ENCODE measurements around the gene ASMTL. TPM values are rescaled to one million over a fixed set of nuclear protein-coding genes. Genes with fewer than 3 reads are reported as not detected.

The ASMTL gene
- total and polyA plus RNA-seq, 2 of the 13 experiments (the other 11 are each of a cell fraction or from before 2014, with no cell fraction given): 5.6 to 16.3 TPM

DNA sequence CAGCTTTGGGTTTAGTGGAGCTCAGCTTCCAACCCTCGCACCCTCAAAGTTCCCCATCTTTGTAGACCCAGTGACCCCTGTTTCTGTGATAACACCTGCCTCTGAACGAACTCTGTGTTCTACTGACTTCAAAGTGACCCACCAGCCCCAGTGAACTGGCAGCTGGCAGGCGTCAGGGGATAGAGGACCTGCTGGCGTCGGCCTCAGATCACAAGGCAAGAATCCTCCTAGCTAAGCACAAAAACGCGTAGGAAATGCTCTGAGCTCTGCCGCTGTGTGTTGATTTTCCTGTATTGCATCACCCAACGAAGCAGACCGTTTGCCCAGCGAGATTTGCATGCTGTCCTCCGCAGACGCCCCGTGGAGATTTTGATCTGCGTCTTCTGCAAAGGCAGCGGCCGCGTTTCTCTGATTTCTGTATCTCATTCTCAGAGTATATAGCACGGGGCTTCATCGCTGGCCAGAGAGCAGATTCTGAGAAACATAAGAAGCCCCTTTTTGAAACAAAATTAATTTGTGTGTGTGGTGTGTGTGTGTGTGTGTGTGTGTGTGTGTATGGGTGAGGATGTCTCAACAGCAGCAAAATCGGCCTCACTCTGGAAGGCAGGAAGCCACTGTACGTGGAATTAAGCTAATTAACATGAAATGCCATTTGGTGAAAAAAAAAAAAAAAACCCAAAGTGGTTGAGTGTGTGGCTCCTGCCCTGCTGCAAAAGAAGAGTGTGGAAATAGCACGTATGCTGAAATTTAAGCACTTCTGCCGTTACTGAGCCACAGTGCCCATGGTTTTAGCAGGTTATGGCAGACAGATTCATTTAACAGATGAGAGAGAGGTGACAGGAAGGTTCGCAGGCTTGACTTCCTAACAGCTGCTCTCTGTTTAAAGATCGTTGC is 29.2 kb upstream of the ASMTL start (continued):
- TF ChIP-seq, protein P1, sequence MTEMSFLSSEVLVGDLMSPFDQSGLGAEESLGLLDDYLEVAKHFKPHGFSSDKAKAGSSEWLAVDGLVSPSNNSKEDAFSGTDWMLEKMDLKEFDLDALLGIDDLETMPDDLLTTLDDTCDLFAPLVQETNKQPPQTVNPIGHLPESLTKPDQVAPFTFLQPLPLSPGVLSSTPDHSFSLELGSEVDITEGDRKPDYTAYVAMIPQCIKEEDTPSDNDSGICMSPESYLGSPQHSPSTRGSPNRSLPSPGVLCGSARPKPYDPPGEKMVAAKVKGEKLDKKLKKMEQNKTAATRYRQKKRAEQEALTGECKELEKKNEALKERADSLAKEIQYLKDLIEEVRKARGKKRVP (CRISPR knock-in tag; IDR thresholded peaks at IDR 0.05): peak; percentile 59 to 99; a peak in 2 of 4 replicates
- TF ChIP-seq MED8 (CRISPR knock-in tag; IDR thresholded peaks at IDR 0.05; ENCODE audit: insufficient replicate concordance) (peak; percentile 37), HMGXB3 (CRISPR knock-in tag; IDR thresholded peaks at IDR 0.05; ENCODE audit: borderline replicate concordance) (0 out of 2 replicates have a peak, but pooled peaks have one; percentile 30), NFKB2 (CRISPR knock-in tag; IDR thresholded peaks at IDR 0.05; ENCODE audit: borderline replicate concordance) (0 out of 2 replicates have a peak, but pooled peaks have one; percentile 24), TARDBP (CRISPR knock-in tag; IDR thresholded peaks at IDR 0.05) (peak; percentile 77), ZBTB37 (CRISPR knock-in tag; IDR thresholded peaks at IDR 0.05) (no peak), KLF16 (CRISPR knock-in tag; IDR thresholded peaks at IDR 0.05) (peak in 1 of 2 experiments; percentile 71; a peak in 1 of 4 replicates), ARNT2 (CRISPR knock-in tag; IDR thresholded peaks at IDR 0.05; ENCODE audit: low read depth) (no peak), THAP7 (CRISPR knock-in tag; IDR thresholded peaks at IDR 0.05) (no peak)
- TF ChIP-seq, protein P2, sequence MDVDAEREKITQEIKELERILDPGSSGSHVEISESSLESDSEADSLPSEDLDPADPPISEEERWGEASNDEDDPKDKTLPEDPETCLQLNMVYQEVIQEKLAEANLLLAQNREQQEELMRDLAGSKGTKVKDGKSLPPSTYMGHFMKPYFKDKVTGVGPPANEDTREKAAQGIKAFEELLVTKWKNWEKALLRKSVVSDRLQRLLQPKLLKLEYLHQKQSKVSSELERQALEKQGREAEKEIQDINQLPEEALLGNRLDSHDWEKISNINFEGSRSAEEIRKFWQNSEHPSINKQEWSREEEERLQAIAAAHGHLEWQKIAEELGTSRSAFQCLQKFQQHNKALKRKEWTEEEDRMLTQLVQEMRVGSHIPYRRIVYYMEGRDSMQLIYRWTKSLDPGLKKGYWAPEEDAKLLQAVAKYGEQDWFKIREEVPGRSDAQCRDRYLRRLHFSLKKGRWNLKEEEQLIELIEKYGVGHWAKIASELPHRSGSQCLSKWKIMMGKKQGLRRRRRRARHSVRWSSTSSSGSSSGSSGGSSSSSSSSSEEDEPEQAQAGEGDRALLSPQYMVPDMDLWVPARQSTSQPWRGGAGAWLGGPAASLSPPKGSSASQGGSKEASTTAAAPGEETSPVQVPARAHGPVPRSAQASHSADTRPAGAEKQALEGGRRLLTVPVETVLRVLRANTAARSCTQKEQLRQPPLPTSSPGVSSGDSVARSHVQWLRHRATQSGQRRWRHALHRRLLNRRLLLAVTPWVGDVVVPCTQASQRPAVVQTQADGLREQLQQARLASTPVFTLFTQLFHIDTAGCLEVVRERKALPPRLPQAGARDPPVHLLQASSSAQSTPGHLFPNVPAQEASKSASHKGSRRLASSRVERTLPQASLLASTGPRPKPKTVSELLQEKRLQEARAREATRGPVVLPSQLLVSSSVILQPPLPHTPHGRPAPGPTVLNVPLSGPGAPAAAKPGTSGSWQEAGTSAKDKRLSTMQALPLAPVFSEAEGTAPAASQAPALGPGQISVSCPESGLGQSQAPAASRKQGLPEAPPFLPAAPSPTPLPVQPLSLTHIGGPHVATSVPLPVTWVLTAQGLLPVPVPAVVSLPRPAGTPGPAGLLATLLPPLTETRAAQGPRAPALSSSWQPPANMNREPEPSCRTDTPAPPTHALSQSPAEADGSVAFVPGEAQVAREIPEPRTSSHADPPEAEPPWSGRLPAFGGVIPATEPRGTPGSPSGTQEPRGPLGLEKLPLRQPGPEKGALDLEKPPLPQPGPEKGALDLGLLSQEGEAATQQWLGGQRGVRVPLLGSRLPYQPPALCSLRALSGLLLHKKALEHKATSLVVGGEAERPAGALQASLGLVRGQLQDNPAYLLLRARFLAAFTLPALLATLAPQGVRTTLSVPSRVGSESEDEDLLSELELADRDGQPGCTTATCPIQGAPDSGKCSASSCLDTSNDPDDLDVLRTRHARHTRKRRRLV (CRISPR knock-in tag; IDR thresholded peaks at IDR 0.05): 0 out of 2 replicates have a peak, but pooled peaks have one; percentile 52
